GM21526 (cell line): ENCODE data around the gene UBE2N.
"Not testable (repeated sequence)": the region's sequence is repeated elsewhere in the genome, so short reads cannot be mapped to it uniquely, and the experiment has no call there.

Source experiments
- ATAC-seq: cut with Tn5 transposase; IDR thresholded peaks from one replicate; pipeline ENCODE4 v1.9.1; 2021; ENCODE audit warnings: moderate library complexity; ENCODE audit not compliant: unreplicated experiment, low FRiP score

UBE2N gene

GRCh38 chr12:93447555-93448290 lies 6.0 kb upstream of the UBE2N start:
- ATAC-seq: no peak

GRCh38 chr12:93443576-93443975 lies 1.8 kb upstream of the UBE2N start:
- ATAC-seq: no peak

- no peak for ATAC-seq
Observed at GRCh38 chr12:93442411-93443340, 929 bp upstream of the UBE2N start.

- no peak for ATAC-seq
Observed at GRCh38 chr12:93441081-93441616, 598 bp downstream of the UBE2N start.

GRCh38 chr12:93440043-93440835 lies 1.5 kb downstream of the UBE2N start:
- ATAC-seq: no peak

- no peak for ATAC-seq
Observed at GRCh38 chr12:93438266-93439050, 3.3 kb downstream of the UBE2N start.

- no peak for ATAC-seq
Observed at GRCh38 chr12:93434256-93434865, 7.4 kb downstream of the UBE2N start.

- ATAC-seq: not testable (repeated sequence)
Observed at GRCh38 chr12:93432031-93432430, 9.7 kb downstream of the UBE2N start.

GRCh38 chr12:93430280-93430679 lies 11.5 kb downstream of the UBE2N start:
- ATAC-seq: no peak

GRCh38 chr12:93429852-93430251 lies 11.9 kb downstream of the UBE2N start:
- ATAC-seq: no peak

- no peak for ATAC-seq
Observed at GRCh38 chr12:93429448-93429847, 12.3 kb downstream of the UBE2N start.

- no peak for ATAC-seq
Observed at GRCh38 chr12:93427779-93428564, 13.8 kb downstream of the UBE2N start.

- no peak for ATAC-seq
Observed at GRCh38 chr12:93426412-93426805, 15.3 kb downstream of the UBE2N start.

- ATAC-seq: no peak
Observed at GRCh38 chr12:93425736-93426411, 15.9 kb downstream of the UBE2N start.

- no peak for ATAC-seq
Observed at GRCh38 chr12:93422050-93422449, 19.7 kb downstream of the UBE2N start.

- ATAC-seq: no peak
Observed at GRCh38 chr12:93419388-93420034, 22.2 kb downstream of the UBE2N start.

GRCh38 chr12:93417967-93418480 lies 23.7 kb downstream of the UBE2N start:
- ATAC-seq: no peak
